Caki2 (cell line): Measurements from ENCODE around the gene BTBD17. TPM values are rescaled to one million over a fixed set of nuclear protein-coding genes. Genes with fewer than 3 reads are reported as not detected.

Experiments used
- DNase-seq: peaks from one replicate; pipeline ENCODE4 v3.0.0-alpha.2; 2015; ENCODE audit warnings: low read depth
- in situ Hi-C: cut with HindIII; loops from 2 replicates; pipeline ENCODE4 v1.10.0; 2016; ENCODE audit warnings: low sequenced_read_pairs, low pct_unique_long_range_greater_than_20kb, mixed read lengths
- total RNA-seq: library from RNA; depleted of rRNA; stranded (reverse); fragments of >200 nt; shearing (Covaris generic); gene quantifications from 2 replicates; pipeline ENCODE4 v1.2.3, GENCODE V29; 2014; ENCODE audit warnings: low replicate concordance

The BTBD17 gene
- total RNA-seq, 1 experiment from 2014 or later = not detected

DNA sequence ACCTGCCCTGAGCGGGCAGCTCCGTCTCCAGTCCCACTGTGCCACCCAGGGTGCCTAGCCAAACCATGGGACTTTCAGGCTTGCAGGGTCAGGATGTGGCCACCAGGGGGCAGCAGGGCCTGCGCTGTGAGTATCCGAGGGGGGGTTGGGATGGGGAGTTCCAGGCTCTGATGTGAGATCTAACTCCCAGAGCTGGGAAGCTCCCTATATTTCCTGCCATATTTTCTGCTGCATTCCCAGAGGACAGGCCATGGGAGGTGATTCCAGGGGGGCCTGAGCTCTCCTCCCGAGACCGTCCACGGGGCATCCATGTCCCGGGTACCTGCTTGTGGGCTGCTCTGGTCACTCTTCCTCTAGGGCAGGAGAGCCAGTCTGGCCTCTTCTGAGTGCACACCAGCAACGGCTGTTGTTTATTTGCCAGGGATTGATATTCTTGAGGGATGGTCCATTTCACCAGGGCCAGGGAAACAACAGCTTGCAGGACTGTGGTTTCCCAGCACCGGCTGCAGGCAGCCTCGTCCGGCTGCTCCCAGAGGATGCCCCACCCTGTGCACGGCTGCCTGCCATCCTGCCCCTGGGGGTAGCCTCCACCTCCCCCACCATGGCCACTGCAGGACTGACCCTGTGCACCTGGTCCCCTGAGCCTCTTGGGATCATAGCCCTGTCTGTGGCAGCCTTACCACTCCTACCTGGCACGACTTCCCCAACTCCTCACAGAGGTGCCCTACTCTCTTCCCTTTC is 6.8 kb upstream of the BTBD17 start:
- in situ Hi-C loops = no loop called here

DNA sequence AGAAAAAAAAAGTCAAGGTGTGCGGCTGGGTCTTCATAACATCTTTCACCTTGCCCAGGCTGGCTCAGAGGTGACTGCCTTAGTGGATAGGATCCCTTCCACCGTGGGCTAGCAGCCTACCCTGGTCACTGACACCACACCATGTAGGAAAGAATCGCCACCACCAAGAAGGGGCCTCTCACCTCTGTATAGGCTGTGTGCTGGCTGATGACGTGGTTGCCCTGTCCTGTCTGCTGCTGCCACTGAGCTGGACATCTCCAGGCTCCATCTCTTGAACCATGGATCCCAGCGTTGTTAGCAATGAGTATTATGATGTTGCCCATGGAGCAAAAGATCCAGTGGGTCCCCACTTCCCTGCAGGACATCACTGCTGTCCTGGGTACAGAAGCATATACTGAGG is 5.5 kb upstream of the BTBD17 start, which contains the start of gene GPR142:
Gene GPR142, plus strand, starts transcription at position 301 of the 400 bp plus-strand sequence. CDS start 2,035 bp downstream, outside the sequence.
- in situ Hi-C loops = no loop called here
- DNase-seq = no peak

More for the DNA sequence above, 6.8 kb upstream of the BTBD17 start:
- peak; percentile 41 for DNase-seq

DNA sequence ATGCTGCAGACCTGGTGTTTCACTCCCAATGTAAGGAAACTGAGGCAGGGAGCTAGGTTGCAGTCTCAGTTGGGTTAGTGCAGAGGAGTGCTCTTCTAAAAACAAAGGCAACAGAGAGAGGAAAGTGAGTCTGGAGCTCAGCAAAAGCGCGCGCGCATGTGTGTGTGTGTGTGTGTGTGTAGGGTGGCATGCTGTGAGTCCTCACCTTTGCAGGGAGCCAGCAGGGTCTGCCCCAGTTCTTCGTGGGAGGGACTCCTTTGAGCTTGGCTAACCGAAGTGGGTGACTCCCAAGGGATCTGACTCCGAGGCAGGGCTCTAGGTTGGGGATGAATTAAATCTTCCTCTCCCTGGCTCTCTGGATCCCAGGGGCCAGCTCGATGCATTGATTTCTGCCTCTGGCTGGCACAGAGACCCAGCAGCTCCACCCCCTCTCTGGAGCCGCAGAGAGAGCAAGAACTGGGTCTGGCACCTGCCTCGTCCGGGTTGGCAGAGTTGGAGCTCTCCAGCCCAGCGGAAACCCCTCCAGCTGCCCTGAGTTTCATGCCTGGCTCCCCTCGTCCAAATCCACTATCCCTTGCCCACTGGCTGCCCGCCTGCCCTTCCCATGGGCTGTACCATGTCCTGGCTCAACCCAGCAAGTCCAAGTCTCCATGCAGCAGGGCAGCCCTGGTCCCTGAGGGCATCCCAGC is 1.3 kb upstream of the BTBD17 start:
- in situ Hi-C loops = no loop called here
- no peak for DNase-seq

DNA sequence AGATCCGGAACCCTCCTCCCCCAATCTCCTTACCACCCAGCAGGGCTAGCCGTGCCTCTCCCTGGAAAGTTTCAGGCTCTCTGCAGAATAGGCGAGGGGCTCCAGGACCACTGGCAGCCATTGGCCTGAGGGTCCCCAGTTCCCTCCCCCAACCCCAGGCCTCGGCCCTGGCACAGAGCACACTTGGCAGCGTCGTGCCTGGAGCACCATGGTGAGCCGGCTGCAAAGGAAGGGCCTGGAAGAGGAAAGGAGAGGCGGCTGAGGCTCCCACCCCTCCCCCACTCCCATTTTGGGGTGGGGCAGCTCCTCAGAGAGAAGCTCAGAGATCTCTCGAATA is 369 bp upstream of the BTBD17 start:
- DNase-seq = no peak
- in situ Hi-C loops = no loop called here

DNA sequence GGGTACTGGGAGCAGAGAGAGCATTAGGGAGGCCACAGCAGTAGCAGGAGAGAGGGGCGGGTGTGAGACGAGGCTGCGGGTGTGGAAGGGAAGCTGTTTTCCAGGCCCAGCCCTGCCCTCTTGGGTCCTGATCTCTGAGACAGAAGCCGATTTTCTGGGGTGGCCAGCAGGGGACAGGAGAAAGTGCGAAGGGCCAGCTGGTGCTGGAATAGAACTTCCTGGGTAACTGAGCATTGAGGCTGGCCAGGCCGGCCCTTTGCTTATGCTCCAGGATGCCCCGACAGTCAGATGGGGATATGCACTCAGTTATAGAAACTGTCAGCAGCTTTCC is 804 bp downstream of the BTBD17 start:
- no peak for DNase-seq
- in situ Hi-C loops = no loop called here

DNA sequence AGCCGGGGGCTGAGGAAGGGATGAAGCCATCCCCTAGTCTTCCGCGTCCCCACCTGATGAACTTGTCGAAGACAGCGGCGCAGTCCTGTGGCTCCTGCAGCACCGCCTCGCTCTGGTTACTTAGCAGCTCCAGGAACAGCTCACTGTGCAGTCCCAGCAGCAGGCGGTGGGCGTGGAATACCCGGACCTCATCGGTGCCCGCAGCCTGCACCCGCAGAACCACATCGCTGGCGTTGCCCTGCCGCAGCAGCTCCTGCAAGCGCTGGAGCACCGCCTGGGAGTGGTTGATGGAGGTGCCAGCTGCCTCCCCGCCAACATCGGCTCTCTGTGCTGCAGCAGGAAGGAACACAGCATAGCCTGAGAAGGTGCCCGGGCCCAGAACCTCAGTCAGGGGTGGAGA is 1.8 kb downstream of the BTBD17 start:
- DNase-seq = no peak
- in situ Hi-C loops = no loop called here

DNA sequence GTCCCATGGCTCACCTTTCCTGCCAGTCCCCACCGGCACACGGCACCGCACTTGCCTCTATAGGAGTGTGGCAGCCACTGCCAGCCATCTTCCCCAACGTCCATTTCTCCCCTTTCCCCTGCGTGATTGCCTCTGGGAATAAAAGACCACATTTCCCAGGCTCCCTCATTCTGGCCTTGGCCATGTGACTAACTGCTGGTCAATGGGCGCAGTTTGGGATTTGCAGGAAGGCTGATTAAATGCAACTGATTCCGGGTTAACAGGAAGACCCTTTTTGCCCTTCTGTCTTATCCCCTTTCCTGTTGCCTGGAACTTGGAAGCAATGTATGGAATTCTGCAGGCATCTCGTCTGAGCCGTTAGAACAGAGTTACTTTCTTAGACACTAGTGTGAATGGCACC is 3.0 kb downstream of the BTBD17 start:
- no peak for DNase-seq
- in situ Hi-C loops = no loop called here

DNA sequence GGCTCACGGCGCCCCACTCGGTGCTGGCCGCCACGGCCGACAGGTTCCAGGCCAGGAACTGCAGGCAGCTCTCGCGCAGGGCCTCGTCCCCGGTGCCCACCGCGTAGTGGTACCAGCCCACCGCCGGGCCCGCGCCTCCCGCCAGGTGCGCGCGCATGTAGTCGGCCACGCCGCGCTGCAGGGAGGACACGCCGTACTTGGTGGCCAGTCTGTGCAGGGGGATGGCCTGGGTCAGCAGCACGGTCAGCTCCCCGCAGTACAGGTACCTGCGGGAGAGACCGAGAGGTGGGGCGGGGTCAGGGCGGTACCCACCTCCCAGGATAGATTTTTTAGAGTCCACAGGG is 4.2 kb downstream of the BTBD17 start:
- in situ Hi-C loops = no loop called here
- DNase-seq = no peak

DNA sequence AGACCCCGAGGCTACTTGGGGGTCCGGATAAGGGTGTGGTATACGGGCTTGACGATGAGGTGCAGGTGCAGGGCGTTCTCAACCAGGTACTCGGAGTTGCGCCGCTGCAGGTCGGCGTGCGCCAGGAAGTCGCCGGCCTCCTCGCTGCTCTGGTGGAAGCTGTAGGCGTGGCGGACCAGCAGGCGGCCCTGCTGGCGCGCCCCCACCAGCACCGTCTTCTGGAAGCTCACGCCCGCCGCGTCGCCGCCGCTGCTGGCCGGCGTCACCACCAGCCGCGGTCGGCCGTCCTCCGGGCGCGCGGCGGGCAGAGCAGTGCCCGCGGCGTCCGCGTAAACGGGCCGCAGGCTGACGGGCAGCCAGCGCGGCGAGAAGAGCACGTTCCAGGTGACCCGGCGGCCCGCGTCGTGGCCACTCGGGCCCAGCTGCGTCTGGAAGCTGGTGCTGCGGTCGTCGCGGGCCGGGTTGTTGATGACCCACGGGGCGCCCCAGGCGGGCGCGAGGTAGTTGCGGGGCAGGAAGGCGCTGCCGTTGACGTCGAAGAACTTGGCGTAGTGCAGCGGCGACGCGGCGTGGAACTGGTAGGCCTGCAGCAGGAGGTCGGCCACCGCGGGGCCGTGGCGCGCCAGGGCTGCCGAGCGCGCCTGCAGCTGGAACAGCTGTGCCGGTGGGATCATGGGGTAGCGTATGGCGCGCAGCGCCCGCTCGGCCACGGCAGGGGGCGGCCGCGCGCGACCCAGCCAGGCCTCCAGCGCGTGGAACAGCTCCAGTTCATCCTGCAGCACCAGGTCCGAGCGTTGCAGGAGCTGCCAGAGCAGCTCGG is 4.8 kb downstream of the BTBD17 start:
- no peak for DNase-seq
- in situ Hi-C loops = no loop called here

DNA sequence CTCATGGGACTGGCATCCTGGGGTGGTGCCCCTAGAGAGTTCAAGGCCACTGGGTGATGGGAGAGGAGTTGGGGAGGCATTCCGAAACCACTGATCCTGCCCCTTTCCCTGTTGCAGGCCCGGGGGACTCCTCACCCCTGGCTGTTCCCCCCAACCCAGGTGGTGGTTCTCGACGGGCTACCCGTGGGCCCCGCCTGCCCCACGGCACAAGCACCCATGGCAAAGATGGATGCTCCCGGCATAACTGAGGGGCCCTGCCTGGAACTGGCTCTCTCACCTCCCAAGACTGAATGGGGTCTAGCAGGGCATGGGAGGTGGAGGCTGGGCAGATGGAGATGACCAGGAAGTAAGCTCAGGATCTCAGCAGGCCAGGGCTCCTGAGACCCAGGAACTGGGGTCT is 6.6 kb downstream of the BTBD17 start:
- DNase-seq = no peak
- in situ Hi-C loops = no loop called here

DNA sequence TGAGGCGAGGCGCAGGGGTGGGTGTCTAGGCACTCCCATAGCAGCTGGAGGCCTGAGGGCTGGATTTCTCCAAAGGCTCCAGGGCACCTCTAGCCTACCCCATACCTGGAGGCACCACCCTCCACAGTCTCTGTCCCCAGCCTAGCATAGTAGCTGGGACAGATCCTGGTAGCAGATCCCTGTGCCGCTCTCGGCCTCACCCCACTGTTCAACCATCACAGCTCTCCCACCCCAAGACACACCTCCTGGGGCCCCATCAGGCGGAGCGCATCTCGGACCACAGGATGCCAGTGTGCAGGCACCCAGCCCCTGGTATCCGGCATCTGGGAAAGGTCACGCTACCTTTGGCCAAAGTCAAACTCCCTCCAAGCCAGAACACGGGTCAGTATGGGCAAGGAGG is 7.1 kb downstream of the BTBD17 start:
- no peak for DNase-seq
- in situ Hi-C loops = no loop called here

DNA sequence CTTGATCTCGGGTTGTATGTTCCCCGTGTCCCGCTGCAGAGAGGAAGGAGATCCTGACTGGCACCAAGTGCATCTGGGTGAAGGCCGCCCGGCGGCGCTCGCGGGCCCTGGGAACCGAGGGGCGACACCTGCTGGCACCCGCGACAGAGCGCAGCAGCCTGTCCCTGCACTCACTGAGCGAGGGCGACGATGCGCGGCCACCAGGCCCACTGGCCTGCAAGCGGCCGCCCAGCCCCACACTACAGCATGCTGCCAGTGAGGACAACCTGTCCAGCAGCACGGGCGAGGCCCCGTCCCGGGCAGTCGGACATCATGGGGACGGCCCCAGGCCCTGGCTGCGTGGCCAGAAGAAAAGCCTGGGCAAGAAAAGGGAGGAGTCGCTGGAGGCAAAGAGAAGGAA is 7.5 kb downstream of the BTBD17 start:
- in situ Hi-C loops = no loop called here
- no peak for DNase-seq

DNA sequence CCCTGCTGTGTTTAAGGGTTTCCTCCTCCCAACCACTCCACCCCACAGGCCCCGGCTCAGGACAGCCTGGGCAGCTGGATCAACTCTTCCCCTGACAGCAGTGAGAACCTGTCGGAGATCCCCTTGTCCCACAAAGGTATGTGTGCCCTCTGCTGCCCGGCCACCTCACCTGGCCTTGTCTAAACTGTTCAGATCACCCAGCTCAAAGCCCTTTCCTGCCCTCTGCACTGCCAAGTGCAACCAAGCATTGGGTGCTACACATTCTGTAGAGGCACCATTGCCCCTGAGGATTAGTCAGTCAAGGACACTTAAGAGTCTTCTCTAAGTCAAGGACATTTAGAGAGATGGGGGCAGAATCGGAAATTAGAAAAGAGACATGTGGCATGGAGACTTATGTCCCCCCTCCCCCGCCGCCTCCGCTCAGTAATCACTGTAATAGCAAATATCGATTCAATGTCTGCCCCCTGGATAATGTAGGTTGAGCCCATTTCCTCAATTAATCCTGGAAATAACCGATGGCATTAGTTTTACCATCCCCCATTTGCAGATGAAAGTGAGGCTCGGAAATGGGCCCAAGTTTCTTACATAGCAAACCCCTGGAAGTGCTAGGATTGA is 8.1 kb downstream of the BTBD17 start:
- in situ Hi-C loops = no loop called here
- DNase-seq = no peak

DNA sequence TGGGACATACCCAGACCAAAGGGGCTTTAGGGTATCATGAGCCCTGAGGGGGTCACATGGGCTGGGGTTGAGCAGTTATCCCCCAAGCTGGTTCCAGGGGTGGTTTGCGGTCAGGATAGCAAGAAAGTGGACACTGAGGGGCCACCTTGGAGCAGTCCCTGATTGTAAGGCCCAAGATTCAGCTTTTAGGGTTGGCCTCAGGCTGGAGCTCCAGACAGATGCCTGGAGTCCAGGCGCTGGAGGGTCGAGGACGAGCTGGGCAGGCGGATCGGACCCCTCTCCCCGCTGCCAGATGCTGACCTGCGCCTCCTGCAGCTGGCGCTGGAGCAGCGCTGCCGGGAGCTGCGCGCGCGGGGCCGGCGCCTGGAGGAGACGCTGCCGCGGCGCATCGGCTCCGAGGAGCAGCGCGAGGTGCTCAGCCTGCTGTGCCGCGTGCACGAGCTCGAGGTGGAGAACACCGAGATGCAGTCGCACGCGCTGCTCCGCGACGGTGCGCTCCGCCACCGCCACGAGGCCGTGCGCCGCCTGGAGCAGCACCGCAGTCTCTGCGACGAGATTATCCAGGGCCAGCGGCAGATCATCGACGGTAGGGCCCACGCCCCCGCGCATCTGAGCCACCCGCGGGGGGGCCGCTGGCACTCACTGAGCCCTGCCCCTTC is 10.0 kb downstream of the BTBD17 start:
- in situ Hi-C loops = no loop called here
- DNase-seq = no peak

DNA sequence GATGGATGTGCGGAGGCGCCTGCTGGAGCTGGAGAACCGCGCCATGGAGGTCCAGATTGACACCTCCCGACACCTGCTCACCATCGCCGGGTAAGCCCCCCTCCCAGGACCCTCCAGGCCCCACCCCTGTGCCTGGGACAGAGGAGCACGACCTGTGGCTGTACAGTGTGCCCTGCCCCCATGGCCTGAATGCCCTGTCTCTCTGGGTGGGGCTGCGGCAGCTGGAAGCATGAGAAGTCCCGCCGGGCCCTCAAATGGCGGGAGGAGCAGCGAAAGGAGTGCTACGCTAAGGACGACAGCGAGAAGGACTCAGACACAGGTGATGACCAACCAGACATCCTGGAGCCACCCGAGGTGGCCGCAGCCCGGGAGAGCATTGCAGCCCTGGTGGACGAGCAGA is 11.2 kb downstream of the BTBD17 start:
- in situ Hi-C loops = no loop called here
- DNase-seq = no peak

DNA sequence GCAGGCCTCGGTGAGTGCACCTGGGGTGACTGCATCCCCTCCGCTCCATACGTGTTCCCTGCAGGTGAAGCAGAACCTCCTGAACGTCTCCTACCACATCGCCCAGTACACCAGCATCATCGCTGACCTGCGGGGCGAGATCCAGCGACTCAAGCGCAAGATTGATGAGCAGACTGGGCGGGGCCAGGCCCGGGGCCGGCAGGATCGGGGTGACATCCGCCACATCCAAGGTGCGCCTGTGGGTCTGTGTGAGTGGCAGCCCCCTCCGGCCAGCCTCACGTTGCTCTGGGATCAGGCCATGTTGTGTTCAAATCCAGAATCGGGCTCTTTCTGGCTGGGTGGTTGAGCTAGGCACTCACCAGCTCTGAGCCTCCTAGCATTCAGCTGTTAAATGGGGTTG is 12.5 kb downstream of the BTBD17 start:
- in situ Hi-C loops = no loop called here
- no peak for DNase-seq

DNA sequence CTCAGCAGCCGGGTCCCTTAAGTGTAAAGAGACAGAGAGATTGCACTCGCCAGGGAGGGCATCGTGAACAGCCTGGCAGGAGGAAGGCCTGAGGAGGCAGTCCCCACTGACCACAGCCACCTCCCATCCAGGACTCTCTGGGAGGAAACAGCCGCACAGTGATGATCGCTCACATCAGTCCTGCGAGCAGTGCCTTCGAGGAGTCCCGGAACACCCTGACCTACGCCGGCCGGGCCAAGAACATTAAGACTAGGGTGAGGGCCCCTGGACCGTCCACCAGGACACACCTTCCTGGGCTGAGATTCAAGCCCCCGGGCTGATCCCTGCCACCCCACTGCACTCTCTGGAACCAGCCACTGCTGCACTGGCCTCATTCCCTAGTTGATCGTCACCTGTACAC is 14.0 kb downstream of the BTBD17 start:
- in situ Hi-C loops = no loop called here

DNA sequence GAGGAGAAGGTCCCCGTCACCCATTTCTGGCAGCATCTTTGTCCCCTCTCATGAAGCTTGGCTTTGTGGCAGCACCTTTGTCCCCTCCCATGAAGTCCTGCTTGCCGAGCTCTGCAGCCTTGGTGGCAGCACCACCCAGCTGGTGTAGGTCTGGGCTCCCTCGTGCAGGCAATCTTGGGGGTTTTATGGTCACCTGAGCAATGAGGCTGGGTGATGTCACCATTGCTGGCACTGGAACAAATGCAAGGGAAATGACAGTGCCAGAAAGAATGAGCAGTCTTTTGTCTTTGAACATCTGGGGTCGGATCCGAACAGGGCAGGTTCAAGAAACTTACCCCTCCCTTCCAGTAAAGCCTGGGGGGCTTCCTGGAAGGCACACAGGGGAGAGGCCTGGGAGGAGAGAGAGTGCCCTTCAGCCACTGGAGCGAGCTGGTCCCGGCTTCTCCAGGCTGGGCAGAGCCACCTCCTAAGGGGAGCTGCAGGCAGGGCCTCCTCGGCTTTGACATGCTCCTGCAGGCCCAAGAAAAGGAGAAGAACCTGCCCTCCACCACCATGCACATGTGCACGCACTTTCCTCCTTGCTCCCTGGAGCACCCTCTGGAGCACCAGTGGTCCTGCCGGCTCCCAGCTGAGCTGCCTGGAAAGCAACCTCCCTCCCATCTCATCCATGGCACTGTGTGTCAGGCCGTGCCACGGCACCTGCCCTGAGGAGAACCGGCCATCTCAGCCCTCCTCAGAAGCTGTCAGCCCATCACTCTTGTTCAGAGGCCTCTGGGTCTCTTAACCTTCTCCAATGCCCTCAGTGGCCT is 16.0 kb downstream of the BTBD17 start:
- in situ Hi-C loops = no loop called here

More for the DNA sequence above, 14.0 kb downstream of the BTBD17 start:
- DNase-seq = no peak

More for the DNA sequence above, 16.0 kb downstream of the BTBD17 start:
- peak; percentile 8 for DNase-seq
